ENCODE results near the gene VIPR1. TPM values are rescaled to one million over a fixed set of nuclear protein-coding genes. Genes with fewer than 3 reads are reported as not detected.

VIPR1 gene
- total and polyA plus RNA-seq, 2 donors (not counting 1 experiment from before 2014, with no cell fraction given): 0.11 TPM; not detected in 1

- H3K4me1 ChIP-seq (ENCODE audit: control insufficient read depth, extremely low read depth, insufficient read depth, low read length): no peaks in the 10 kb centered on the region
- H3K9me3 ChIP-seq (ENCODE audit: control insufficient read depth, insufficient read depth, low read depth, low read length): no peaks in the 10 kb centered on the region
- no peaks in the 10 kb centered on the region for H3K36me3 ChIP-seq (ENCODE audit: control insufficient read depth, insufficient read depth, low read length)
- H3K27ac ChIP-seq (ENCODE audit: insufficient read depth, low read length): no peak overlapping the region
- no peaks in the 10 kb centered on the region for H4K20me1 ChIP-seq (ENCODE audit: control insufficient read depth, extremely low read depth, insufficient read depth, low read length)
- H3K4me3 ChIP-seq (replicated peaks in 1 of 4; ENCODE audit: control extremely low read depth in 1 of 4, insufficient read depth in 1 of 4, low read depth in 3 of 4, low read length in 4 of 4): no peak overlapping the region
- no peak overlapping the region for H3K4me2 ChIP-seq (ENCODE audit: extremely low read depth, insufficient read depth, low read length)
- H3K27me3 ChIP-seq (ENCODE audit: control insufficient read depth, insufficient read depth, low read length): no peaks in the 10 kb centered on the region
- no peak for TF ChIP-seq EZH2 (IDR thresholded peaks at IDR 0.05; ENCODE audit: low read length, missing control alignments)
- no peak for TF ChIP-seq CTCF (conservative IDR thresholded peaks at IDR 0.05 in 1 of 2, IDR thresholded peaks at IDR 0.05 in 1 of 2; ENCODE audit: low read depth in 1 of 2, low read length in 2 of 2)
- no peak for DNase-seq (ENCODE audit: low read depth in 2 of 2)
- H3K9ac ChIP-seq (ENCODE audit: insufficient read depth, low read length): no peak overlapping the region
- H2AFZ ChIP-seq (ENCODE audit: low read length): no peak overlapping the region
- no peaks in the 10 kb centered on the region for H3K79me2 ChIP-seq (ENCODE audit: control insufficient read depth, insufficient read depth, low read length)
Measured at GRCh38 chr3:42488687-42489086, 13.8 kb upstream of the VIPR1 start.

- H3K9ac ChIP-seq (ENCODE audit: insufficient read depth, low read length): no peak overlapping the region
Measured at GRCh38 chr3:42489116-42489936, 13.1 kb upstream of the VIPR1 start.

GRCh38 chr3:42489937-42490227 lies 12.6 kb upstream of the VIPR1 start:
- no peak for TF ChIP-seq CTCF (conservative IDR thresholded peaks at IDR 0.05 in 1 of 2, IDR thresholded peaks at IDR 0.05 in 1 of 2; ENCODE audit: low read depth in 1 of 2, low read length in 2 of 2)
- TF ChIP-seq EZH2 (IDR thresholded peaks at IDR 0.05; ENCODE audit: low read length, missing control alignments): no peak
- DNase-seq (ENCODE audit: low read depth in 2 of 2): no peak
- Histone ChIP-seq H3K79me2 (ENCODE audit: control insufficient read depth, insufficient read depth, low read length) (no peaks in the 10 kb centered on the region), H3K4me3 (replicated peaks in 1 of 4; ENCODE audit: control extremely low read depth in 1 of 4, insufficient read depth in 1 of 4, low read depth in 3 of 4, low read length in 4 of 4) (no peak overlapping the region), H4K20me1 (ENCODE audit: control insufficient read depth, extremely low read depth, insufficient read depth, low read length) (no peaks in the 10 kb centered on the region), H3K27ac (ENCODE audit: insufficient read depth, low read length) (no peak overlapping the region), H3K9me3 (ENCODE audit: control insufficient read depth, insufficient read depth, low read depth, low read length) (no peaks in the 10 kb centered on the region), H3K4me1 (ENCODE audit: control insufficient read depth, extremely low read depth, insufficient read depth, low read length) (no peaks in the 10 kb centered on the region), H2AFZ (ENCODE audit: low read length) (no peak overlapping the region), H3K27me3 (ENCODE audit: control insufficient read depth, insufficient read depth, low read length) (no peaks in the 10 kb centered on the region), H3K9ac (ENCODE audit: insufficient read depth, low read length) (no peak overlapping the region), H3K4me2 (ENCODE audit: extremely low read depth, insufficient read depth, low read length) (no peak overlapping the region), H3K36me3 (ENCODE audit: control insufficient read depth, insufficient read depth, low read length) (no peaks in the 10 kb centered on the region)

More at GRCh38 chr3:42489116-42489936, 13.1 kb upstream of the VIPR1 start:
- no peak for DNase-seq (ENCODE audit: low read depth in 2 of 2)
- Histone ChIP-seq H4K20me1 (ENCODE audit: control insufficient read depth, extremely low read depth, insufficient read depth, low read length) (no peaks in the 10 kb centered on the region), H3K9me3 (ENCODE audit: control insufficient read depth, insufficient read depth, low read depth, low read length) (no peaks in the 10 kb centered on the region), H3K4me1 (ENCODE audit: control insufficient read depth, extremely low read depth, insufficient read depth, low read length) (no peaks in the 10 kb centered on the region), H3K36me3 (ENCODE audit: control insufficient read depth, insufficient read depth, low read length) (no peaks in the 10 kb centered on the region), H3K79me2 (ENCODE audit: control insufficient read depth, insufficient read depth, low read length) (no peaks in the 10 kb centered on the region), H2AFZ (ENCODE audit: low read length) (no peak overlapping the region), H3K4me2 (ENCODE audit: extremely low read depth, insufficient read depth, low read length) (no peak overlapping the region), H3K27ac (ENCODE audit: insufficient read depth, low read length) (no peak overlapping the region), H3K4me3 (replicated peaks in 1 of 4; ENCODE audit: control extremely low read depth in 1 of 4, insufficient read depth in 1 of 4, low read depth in 3 of 4, low read length in 4 of 4) (no peak overlapping the region), H3K27me3 (ENCODE audit: control insufficient read depth, insufficient read depth, low read length) (no peaks in the 10 kb centered on the region)
- TF ChIP-seq EZH2 (IDR thresholded peaks at IDR 0.05; ENCODE audit: low read length, missing control alignments): no peak
- TF ChIP-seq CTCF (conservative IDR thresholded peaks at IDR 0.05 in 1 of 2, IDR thresholded peaks at IDR 0.05 in 1 of 2; ENCODE audit: low read depth in 1 of 2, low read length in 2 of 2): no peak
